Muscle of leg (tissue), 11 donors: ENCODE measurements around the gene TAF4. TPM values are rescaled to one million over a fixed set of nuclear protein-coding genes. Genes with fewer than 3 reads are reported as not detected.

Experiments used
- DNase-seq: peaks from one replicate; pipeline ENCODE4 v3.0.0; 2013
- H3K27ac ChIP-seq: one replicate; pipeline ENCODE4 v1.5.1; 2013; ENCODE audit warnings: mild to moderate bottlenecking, low read length, control low read depth
- H3K27me3 ChIP-seq: one replicate; pipeline ENCODE4 v1.6.1; 2013; ENCODE audit warnings: low read length; ENCODE audit not compliant: control insufficient read depth, insufficient read depth
- H3K36me3 ChIP-seq: one replicate; pipeline ENCODE4 v1.6.1; 2013; ENCODE audit warnings: low read length; ENCODE audit not compliant: control insufficient read depth, insufficient read depth
- H3K4me1 ChIP-seq: one replicate; pipeline ENCODE4 v1.6.1; 2013; ENCODE audit warnings: low read length; ENCODE audit not compliant: control insufficient read depth, insufficient read depth
- H3K4me3 ChIP-seq: one replicate; pipeline ENCODE4 v1.5.1; 2013; ENCODE audit warnings: low read length, control low read depth
- H3K9me3 ChIP-seq: replicated peaks from 2 replicates; pipeline ENCODE4 v1.6.1; 2013; ENCODE audit warnings: low read depth, low read length; ENCODE audit not compliant: control insufficient read depth
- WGBS: methylation state at CpG from one replicate; pipeline ENCODE4 v1.1.5; 2013; ENCODE audit warnings: missing lambda C conversion rate; ENCODE audit not compliant: insufficient coverage; 5-methylcytosine and 5-hydroxymethylcytosine counted together
- polyA plus RNA-seq, 8 donors: library from polyadenylated mRNA; unstranded; fragments of 120-200 nt; gene quantifications; one replicate each; pipeline versions ENCODE4 v1.2.1 to v1.2.3, GENCODE V29; 2013; ENCODE audit warnings: inconsistent platforms in 1 of 8, low replicate concordance in 1 of 8; ENCODE audit not compliant: insufficient read length in 8 of 8, insufficient read depth in 1 of 8
- total RNA-seq: library from RNA; stranded (reverse); fragments of 120-200 nt; gene quantifications from one replicate; pipeline ENCODE4 v1.2.4, GENCODE V29; 2013

The TAF4 gene
- total and polyA plus RNA-seq, 9 donors, result 5.1 to 21.5 (median 11.7) TPM

GRCh38 chr20:61924858-61925554, 140.7 kb downstream of the TAF4 start:
- Histone ChIP-seq H3K4me1 (no peaks in the 10 kb centered on the region), H3K27me3 (no peaks in the 10 kb centered on the region), H3K9me3 (no peaks in the 10 kb centered on the region), H3K36me3 (no peaks in the 10 kb centered on the region), H3K4me3 (no peak overlapping the region), H3K27ac (no peak overlapping the region)
- WGBS, result 82% methylated on average over 32 of the region's 32 CpGs
- DNase-seq, result no peak

Other genes with a start within 250 kb of the TAF4 start
- gene LSM14B, start 56.6 kb upstream of the TAF4 start, total RNA-seq, result 57.1 TPM
- 10 to 100 TPM; 69.1 to 83.1 (median 73.5) TPM for gene LSM14B, start 56.6 kb upstream of the TAF4 start, polyA plus RNA-seq
- 227 TPM for gene PSMA7, start 77.5 kb upstream of the TAF4 start, total RNA-seq
- 100 to 1,000 TPM; 154 to 178 (median 164) TPM for gene PSMA7, start 77.5 kb upstream of the TAF4 start, polyA plus RNA-seq
- 12.9 TPM for gene SS18L1, start 77.9 kb upstream of the TAF4 start, total RNA-seq
- 10 to 100 TPM; 11.2 to 17.3 (median 14.4) TPM for gene SS18L1, start 77.9 kb upstream of the TAF4 start, polyA plus RNA-seq
- 22.7 TPM for gene MTG2, start 117.1 kb upstream of the TAF4 start, total RNA-seq
- 10 to 100 TPM; 22.2 to 30.0 (median 27.0) TPM for gene MTG2, start 117.1 kb upstream of the TAF4 start, polyA plus RNA-seq
- 0.35 TPM for gene HRH3, start 154.4 kb upstream of the TAF4 start, total RNA-seq
- 1 to 10 TPM in 1 of 8 donors, under 1 TPM in 7; 0.09 to 1.3 (median 0.54) TPM for gene HRH3, start 154.4 kb upstream of the TAF4 start, polyA plus RNA-seq
- gene OSBPL2, start 172.6 kb upstream of the TAF4 start, total RNA-seq, result 33.6 TPM
- gene OSBPL2, start 172.6 kb upstream of the TAF4 start, polyA plus RNA-seq, result 10 to 100 TPM; 21.6 to 29.2 (median 24.7) TPM
- 62.2 TPM for gene ADRM1, start 237.1 kb upstream of the TAF4 start, total RNA-seq
- gene ADRM1, start 237.1 kb upstream of the TAF4 start, polyA plus RNA-seq, result 10 to 100 TPM; 53.6 to 65.6 (median 58.6) TPM